WTC11 (cell line): Measurements from ENCODE around the gene EYA2. TPM values are rescaled to one million over a fixed set of nuclear protein-coding genes. Genes with fewer than 3 reads are reported as not detected.

Source experiments
- ATAC-seq: fragments of 200-7000 bp; cut with Tn5 transposase; 2 replicates; pipeline ENCODE4 v1.10.0; 2021; ENCODE audit warnings: mild to moderate bottlenecking, moderate library complexity
- CTCF ChIA-PET: fragments of 300-600 bp; sonication (Branson Sonifier 250); formaldehyde crosslinking; loops from one replicate; lab custom pipeline; 2021; ENCODE audit warnings: antibody characterized with exemption; lab: Charles Lee
- POLR2A ChIA-PET: fragments of 350-600 bp; sonication (Branson Sonifier 250); formaldehyde crosslinking; loops from one replicate; lab custom pipeline; 2021; ENCODE audit warnings: antibody characterized with exemption; lab: Charles Lee
- DNase-seq: peaks from one replicate; pipeline ENCODE4 v3.0.0; 2021; ENCODE audit warnings: low spot score
- H3K27ac Mint-ChIP-seq: 2 replicates; pipeline ENCODE4 v1.8.0; 2021; ENCODE audit warnings: mixed read lengths
- H3K27me3 Mint-ChIP-seq: 2 replicates; pipeline ENCODE4 v1.8.0; 2021; ENCODE audit warnings: low read depth, mild to moderate bottlenecking, moderate library complexity, mixed read lengths
- H3K36me3 Mint-ChIP-seq: 2 replicates; pipeline ENCODE4 v1.8.0; 2021; ENCODE audit warnings: mixed read lengths
- H3K4me1 Mint-ChIP-seq: 2 replicates; pipeline ENCODE4 v1.8.0; 2022; ENCODE audit warnings: mixed read lengths
- H3K4me3 Mint-ChIP-seq: 2 replicates; pipeline ENCODE4 v1.8.0; 2021; ENCODE audit warnings: mild to moderate bottlenecking, moderate library complexity, mixed read lengths
- H3K9me3 Mint-ChIP-seq: 2 replicates; pipeline ENCODE4 v1.8.0; 2021; ENCODE audit warnings: mixed read lengths
- CREB1 ChIP-seq: sonication (generic); formaldehyde crosslinking; IDR thresholded peaks from 2 replicates; pipeline ENCODE4 v1.8.0; 2023; ENCODE audit warnings: mild to moderate bottlenecking, missing genetic modification reagents
- ESRRA ChIP-seq: sonication (generic); formaldehyde crosslinking; IDR thresholded peaks from 2 replicates; pipeline ENCODE4 v1.8.1; 2022; ENCODE audit warnings: mild to moderate bottlenecking, missing genetic modification reagents, borderline replicate concordance
- GABPB1 ChIP-seq: sonication (generic); formaldehyde crosslinking; IDR thresholded peaks from 2 replicates; pipeline ENCODE4 v1.8.1; 2023; ENCODE audit warnings: mild to moderate bottlenecking, missing genetic modification reagents
- HMGA2 ChIP-seq: fragments of 250-450 bp; sonication (Bioruptor Pico); IDR thresholded peaks from 2 replicates; pipeline ENCODE4 v1.4.0; 2021; ENCODE audit warnings: mild to moderate bottlenecking, moderate library complexity
- IRF1 ChIP-seq: sonication (generic); formaldehyde crosslinking; IDR thresholded peaks from 2 replicates; pipeline ENCODE4 v1.8.0; 2023; ENCODE audit warnings: missing genetic modification reagents
- JAZF1 ChIP-seq: fragments of 250-450 bp; sonication (Bioruptor Pico); IDR thresholded peaks from 2 replicates; pipeline ENCODE4 v1.9.0; 2021; ENCODE audit warnings: moderate library complexity, mild to moderate bottlenecking, inconsistent platforms
- NFATC4 ChIP-seq: fragments of 250-450 bp; sonication (Bioruptor Pico); IDR thresholded peaks from 2 replicates; pipeline ENCODE4 v1.9.0; 2021; ENCODE audit warnings: mild to moderate bottlenecking
- NFYB ChIP-seq: sonication (generic); formaldehyde crosslinking; conservative IDR thresholded peaks from 2 replicates; pipeline ENCODE4 v1.8.0; 2022; ENCODE audit warnings: low read depth, missing genetic modification reagents
- NR1H2 ChIP-seq: sonication (generic); formaldehyde crosslinking; IDR thresholded peaks from 2 replicates; pipeline ENCODE4 v1.9.0; 2021; ENCODE audit warnings: mild to moderate bottlenecking, moderate library complexity, missing genetic modification reagents
- NR3C1 ChIP-seq: sonication (generic); formaldehyde crosslinking; conservative IDR thresholded peaks from 2 replicates; pipeline ENCODE4 v1.8.1; 2023; ENCODE audit warnings: low read depth, mild to moderate bottlenecking, missing genetic modification reagents
- SMAD4 ChIP-seq: sonication (generic); formaldehyde crosslinking; IDR thresholded peaks from 2 replicates; pipeline ENCODE4 v1.8.0; 2022; ENCODE audit warnings: mild to moderate bottlenecking, missing genetic modification reagents
- SP1 ChIP-seq: sonication (generic); formaldehyde crosslinking; conservative IDR thresholded peaks from 2 replicates; pipeline ENCODE4 v1.8.1; 2022; ENCODE audit warnings: missing genetic modification reagents
- ZNF281 ChIP-seq: sonication (generic); formaldehyde crosslinking; IDR thresholded peaks from 2 replicates; pipeline ENCODE4 v1.8.0; 2023; ENCODE audit warnings: mild to moderate bottlenecking, missing genetic modification reagents
- total RNA-seq: library from RNA; stranded (reverse); gene quantifications from 3 replicates; pipeline ENCODE4 v1.2.3, GENCODE V29; 2021
- TF ChIP-seq, protein P1 (sequence below): sonication (generic); formaldehyde crosslinking; IDR thresholded peaks from 2 replicates; pipeline ENCODE4 v1.8.1; 2022; ENCODE audit warnings: mild to moderate bottlenecking, missing genetic modification reagents, moderate library complexity, borderline replicate concordance
- TF ChIP-seq, protein P2 (sequence below): fragments of 250-450 bp; sonication (Bioruptor Pico); conservative IDR thresholded peaks from 2 replicates; pipeline ENCODE4 v1.9.0; 2021; ENCODE audit warnings: mild to moderate bottlenecking
- TF ChIP-seq, protein P3 (sequence below): fragments of 250-450 bp; sonication (Bioruptor Pico); IDR thresholded peaks from 2 replicates; pipeline ENCODE4 v1.9.0; 2021; ENCODE audit warnings: moderate library complexity, mild to moderate bottlenecking, inconsistent platforms, borderline replicate concordance
- TF ChIP-seq, protein P4 (sequence below): sonication (generic); formaldehyde crosslinking; IDR thresholded peaks from 2 replicates; pipeline ENCODE4 v1.8.1; 2023; ENCODE audit warnings: mild to moderate bottlenecking, missing genetic modification reagents

Gene EYA2
- total RNA-seq, 1 experiment from 2014 or later = 1.5 TPM

DNA sequence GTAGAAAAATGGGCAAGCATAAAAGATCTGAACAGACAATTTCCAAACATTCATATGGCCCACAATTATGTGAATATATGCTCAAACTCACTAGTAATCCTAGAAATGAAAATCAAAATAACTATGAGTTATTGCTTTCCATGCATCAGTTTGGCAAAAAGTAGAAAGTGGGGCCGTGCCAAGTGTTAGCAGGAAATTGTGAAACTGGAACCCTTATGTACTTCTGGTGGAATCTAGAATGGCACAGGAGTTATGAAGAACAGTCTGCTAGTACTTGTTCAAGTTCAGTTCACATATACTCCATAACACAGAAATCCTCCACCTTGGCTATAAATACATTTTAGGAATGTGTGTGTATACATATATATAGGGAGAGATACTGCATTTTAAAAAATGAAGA is 89.8 kb downstream of the EYA2 start:
- ChIA-PET CTCF (no interaction called here), POLR2A (no interaction called here)
- peaks cover 5% of the 10 kb centered on the region for H3K27me3 Mint-ChIP-seq
- H3K9me3 Mint-ChIP-seq = peaks cover 25% of the 10 kb centered on the region
- H3K4me3 Mint-ChIP-seq = no peak overlapping the region
- ATAC-seq (no peak), DNase-seq (no peak)
- TF ChIP-seq IRF1 (no peak), CREB1 (no peak)
- peaks cover 6% of the 10 kb centered on the region for H3K4me1 Mint-ChIP-seq
- peaks cover 12% of the 10 kb centered on the region for H3K36me3 Mint-ChIP-seq
- H3K27ac Mint-ChIP-seq = no peak overlapping the region

GRCh38 chr20:46985250-46985649 is 90.6 kb downstream of the EYA2 start:
- H3K27me3 Mint-ChIP-seq = peaks cover 5% of the 10 kb centered on the region
- CTCF ChIA-PET = no interaction called here
- H3K4me3 Mint-ChIP-seq = no peak overlapping the region
- no peak for ATAC-seq
- peaks cover 25% of the 10 kb centered on the region for H3K9me3 Mint-ChIP-seq
- peaks cover 12% of the 10 kb centered on the region for H3K36me3 Mint-ChIP-seq
- POLR2A ChIA-PET = no interaction called here
- peaks cover 4% of the 10 kb centered on the region for H3K4me1 Mint-ChIP-seq
- DNase-seq = no peak
- no peak for TF ChIP-seq SMAD4
- TF ChIP-seq NR3C1 (CRISPR knock-in tag) = no peak
- TF ChIP-seq HMGA2 (CRISPR knock-in tag) = no peak
- TF ChIP-seq, all 79 proteins: peak for 0
- no peak overlapping the region for H3K27ac Mint-ChIP-seq

- TF ChIP-seq NFYB (CRISPR knock-in tag) = no peak
- no peak for TF ChIP-seq ESRRA (CRISPR knock-in tag)
- TF ChIP-seq, protein P1, sequence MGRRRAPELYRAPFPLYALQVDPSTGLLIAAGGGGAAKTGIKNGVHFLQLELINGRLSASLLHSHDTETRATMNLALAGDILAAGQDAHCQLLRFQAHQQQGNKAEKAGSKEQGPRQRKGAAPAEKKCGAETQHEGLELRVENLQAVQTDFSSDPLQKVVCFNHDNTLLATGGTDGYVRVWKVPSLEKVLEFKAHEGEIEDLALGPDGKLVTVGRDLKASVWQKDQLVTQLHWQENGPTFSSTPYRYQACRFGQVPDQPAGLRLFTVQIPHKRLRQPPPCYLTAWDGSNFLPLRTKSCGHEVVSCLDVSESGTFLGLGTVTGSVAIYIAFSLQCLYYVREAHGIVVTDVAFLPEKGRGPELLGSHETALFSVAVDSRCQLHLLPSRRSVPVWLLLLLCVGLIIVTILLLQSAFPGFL (CRISPR knock-in tag) = no peak
- TF ChIP-seq, protein P2, sequence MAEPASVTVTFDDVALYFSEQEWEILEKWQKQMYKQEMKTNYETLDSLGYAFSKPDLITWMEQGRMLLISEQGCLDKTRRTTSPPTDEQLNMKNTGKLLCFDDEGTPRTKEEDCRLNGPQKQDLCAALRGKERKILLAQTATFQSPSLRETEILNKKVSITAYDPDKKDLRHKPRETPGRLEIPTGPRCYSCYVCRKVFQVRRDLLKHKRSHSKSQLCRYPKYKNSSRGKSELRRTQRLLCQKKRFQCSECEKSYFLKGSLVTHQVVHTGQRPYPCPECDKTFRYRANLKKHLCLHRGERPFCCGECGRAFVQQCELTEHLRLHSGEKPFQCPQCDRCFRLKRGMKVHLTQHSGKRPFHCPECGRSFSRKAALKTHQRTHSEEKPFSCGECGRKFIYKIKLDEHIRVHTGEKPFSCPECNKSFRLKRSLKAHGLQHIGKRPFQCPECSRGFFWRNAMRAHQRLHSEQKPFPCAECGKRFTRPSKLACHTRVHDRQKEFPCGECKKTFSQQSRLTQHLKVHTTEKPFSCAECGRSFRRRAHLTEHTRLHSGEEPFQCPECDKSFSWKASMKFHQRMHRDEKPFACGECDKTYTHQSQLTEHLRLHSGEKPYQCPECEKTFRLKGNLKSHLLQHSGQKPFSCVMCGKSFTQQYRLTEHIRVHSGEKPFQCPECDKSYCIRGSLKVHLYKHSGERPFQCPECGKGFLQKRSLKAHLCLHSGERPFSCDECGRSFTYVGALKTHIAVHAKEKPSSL = no peak
- no peak for TF ChIP-seq NFATC4
- TF ChIP-seq JAZF1 (CRISPR knock-in tag) = no peak
- Mint-ChIP-seq H3K27me3 (peaks cover 5% of the 10 kb centered on the region), H3K36me3 (peaks cover 12% of the 10 kb centered on the region), H3K4me3 (no peak overlapping the region), H3K27ac (no peak overlapping the region), H3K4me1 (peaks cover 8% of the 10 kb centered on the region), H3K9me3 (peaks cover 25% of the 10 kb centered on the region)
- ATAC-seq = no peak
- CTCF ChIA-PET = no interaction called here
- no peak for DNase-seq
- POLR2A ChIA-PET = no interaction called here
These were observed 91.0 kb downstream of the EYA2 start for GRCh38 chr20:46985671-46986070.

GRCh38 chr20:46987001-46987400 is 92.4 kb downstream of the EYA2 start:
- peaks cover 12% of the 10 kb centered on the region for H3K36me3 Mint-ChIP-seq
- CTCF ChIA-PET = no interaction called here
- ATAC-seq = no peak
- no peak overlapping the region for H3K4me3 Mint-ChIP-seq
- TF ChIP-seq ZNF281 (CRISPR knock-in tag) (no peak), CREB1 (no peak), GABPB1 (CRISPR knock-in tag) (no peak), NR1H2 (no peak), SP1 (CRISPR knock-in tag) (no peak)
- TF ChIP-seq, protein P3, sequence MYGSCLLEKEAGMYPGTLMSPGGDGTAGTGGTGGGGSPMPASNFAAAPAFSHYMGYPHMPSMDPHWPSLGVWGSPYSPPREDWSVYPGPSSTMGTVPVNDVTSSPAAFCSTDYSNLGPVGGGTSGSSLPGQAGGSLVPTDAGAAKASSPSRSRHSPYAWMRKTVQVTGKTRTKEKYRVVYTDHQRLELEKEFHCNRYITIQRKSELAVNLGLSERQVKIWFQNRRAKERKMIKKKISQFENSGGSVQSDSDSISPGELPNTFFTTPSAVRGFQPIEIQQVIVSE (CRISPR knock-in tag) = no peak
- TF ChIP-seq, protein P4, sequence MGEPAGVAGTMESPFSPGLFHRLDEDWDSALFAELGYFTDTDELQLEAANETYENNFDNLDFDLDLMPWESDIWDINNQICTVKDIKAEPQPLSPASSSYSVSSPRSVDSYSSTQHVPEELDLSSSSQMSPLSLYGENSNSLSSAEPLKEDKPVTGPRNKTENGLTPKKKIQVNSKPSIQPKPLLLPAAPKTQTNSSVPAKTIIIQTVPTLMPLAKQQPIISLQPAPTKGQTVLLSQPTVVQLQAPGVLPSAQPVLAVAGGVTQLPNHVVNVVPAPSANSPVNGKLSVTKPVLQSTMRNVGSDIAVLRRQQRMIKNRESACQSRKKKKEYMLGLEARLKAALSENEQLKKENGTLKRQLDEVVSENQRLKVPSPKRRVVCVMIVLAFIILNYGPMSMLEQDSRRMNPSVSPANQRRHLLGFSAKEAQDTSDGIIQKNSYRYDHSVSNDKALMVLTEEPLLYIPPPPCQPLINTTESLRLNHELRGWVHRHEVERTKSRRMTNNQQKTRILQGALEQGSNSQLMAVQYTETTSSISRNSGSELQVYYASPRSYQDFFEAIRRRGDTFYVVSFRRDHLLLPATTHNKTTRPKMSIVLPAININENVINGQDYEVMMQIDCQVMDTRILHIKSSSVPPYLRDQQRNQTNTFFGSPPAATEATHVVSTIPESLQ (CRISPR knock-in tag) = no peak
- TF ChIP-seq, all 79 proteins: peak for 0
- DNase-seq = no peak
- peaks cover 5% of the 10 kb centered on the region for H3K27me3 Mint-ChIP-seq
- no peak overlapping the region for H3K27ac Mint-ChIP-seq
- peaks cover 24% of the 10 kb centered on the region for H3K9me3 Mint-ChIP-seq
- H3K4me1 Mint-ChIP-seq = peaks cover 19% of the 10 kb centered on the region
- POLR2A ChIA-PET = no interaction called here
